Measurements from ENCODE around the gene TEX53.

- no peak for TF ChIP-seq CTCF (IDR thresholded peaks at IDR 0.05)
- TF ChIP-seq SMAD4 (CRISPR knock-in tag; IDR thresholded peaks at IDR 0.05), result no peak
- no peak for TF ChIP-seq CREB1 (CRISPR knock-in tag; IDR thresholded peaks at IDR 0.05)
- TF ChIP-seq ESRRA (CRISPR knock-in tag; IDR thresholded peaks at IDR 0.05; ENCODE audit: borderline replicate concordance), result no peak
- TF ChIP-seq TEAD4 (CRISPR knock-in tag; IDR thresholded peaks at IDR 0.05), result no peak
- TF ChIP-seq NFYB (CRISPR knock-in tag; conservative IDR thresholded peaks at IDR 0.05; ENCODE audit: low read depth), result no peak
- TF ChIP-seq PREB (CRISPR knock-in tag; IDR thresholded peaks at IDR 0.05; ENCODE audit: borderline replicate concordance), result no peak
- TF ChIP-seq NR2C2 (CRISPR knock-in tag; IDR thresholded peaks at IDR 0.05), result no peak
These were observed 49.7 kb downstream of the TEX53 start for GRCh38 chr9:114607671-114608524.

Measured in WTC11 (cell line).